ENCODE results near the gene AMPD1.

AMPD1 gene

GRCh38 chr1:114696810-114697209 is 1.5 kb upstream of the AMPD1 start:
- H3K9me3 ChIP-seq (ENCODE audit: control insufficient read depth in 1 of 2, low read length in 2 of 2), result no peaks in the 10 kb centered on the region
- H3K4me3 ChIP-seq (ENCODE audit: low read depth in 1 of 2, low read length in 2 of 2), result no peak overlapping the region
- no peaks in the 10 kb centered on the region for H3K36me3 ChIP-seq (ENCODE audit: control insufficient read depth in 1 of 2, insufficient read depth in 2 of 2, low read length in 2 of 2)
- no peaks in the 10 kb centered on the region for H3K27me3 ChIP-seq (ENCODE audit: low read depth, low read length)
- H3K4me1 ChIP-seq (ENCODE audit: control insufficient read depth in 1 of 2, insufficient read depth in 2 of 2, low read length in 2 of 2), result no peaks in the 10 kb centered on the region
- H3K27ac ChIP-seq (ENCODE audit: low read length), result no peak overlapping the region

GRCh38 chr1:114694540-114695310 is 621 bp downstream of the AMPD1 start:
- H3K9me3 ChIP-seq (ENCODE audit: control insufficient read depth in 1 of 2, low read length in 2 of 2), result no peaks in the 10 kb centered on the region
- H3K36me3 ChIP-seq (ENCODE audit: control insufficient read depth in 1 of 2, insufficient read depth in 2 of 2, low read length in 2 of 2), result no peaks in the 10 kb centered on the region
- H3K27me3 ChIP-seq (ENCODE audit: low read depth, low read length), result no peaks in the 10 kb centered on the region
- H3K4me3 ChIP-seq (ENCODE audit: low read depth in 1 of 2, low read length in 2 of 2), result no peak overlapping the region
- H3K4me1 ChIP-seq (ENCODE audit: control insufficient read depth in 1 of 2, insufficient read depth in 2 of 2, low read length in 2 of 2), result no peaks in the 10 kb centered on the region
- H3K27ac ChIP-seq (ENCODE audit: low read length), result no peak overlapping the region

- no peak overlapping the region for H3K4me3 ChIP-seq (ENCODE audit: low read depth in 1 of 2, low read length in 2 of 2)
- no peaks in the 10 kb centered on the region for H3K36me3 ChIP-seq (ENCODE audit: control insufficient read depth in 1 of 2, insufficient read depth in 2 of 2, low read length in 2 of 2)
- no peaks in the 10 kb centered on the region for H3K9me3 ChIP-seq (ENCODE audit: control insufficient read depth in 1 of 2, low read length in 2 of 2)
- H3K27me3 ChIP-seq (ENCODE audit: low read depth, low read length), result no peaks in the 10 kb centered on the region
- H3K4me1 ChIP-seq (ENCODE audit: control insufficient read depth in 1 of 2, insufficient read depth in 2 of 2, low read length in 2 of 2), result no peaks in the 10 kb centered on the region
- no peak overlapping the region for H3K27ac ChIP-seq (ENCODE audit: low read length)
These were observed 2.4 kb downstream of the AMPD1 start for GRCh38 chr1:114692947-114693346.

GRCh38 chr1:114691061-114691460 is 4.3 kb downstream of the AMPD1 start:
- Histone ChIP-seq H3K27me3 (ENCODE audit: low read depth, low read length) (no peaks in the 10 kb centered on the region), H3K36me3 (ENCODE audit: control insufficient read depth in 1 of 2, insufficient read depth in 2 of 2, low read length in 2 of 2) (no peaks in the 10 kb centered on the region), H3K4me1 (ENCODE audit: control insufficient read depth in 1 of 2, insufficient read depth in 2 of 2, low read length in 2 of 2) (no peaks in the 10 kb centered on the region), H3K4me3 (ENCODE audit: low read depth in 1 of 2, low read length in 2 of 2) (no peak overlapping the region), H3K27ac (ENCODE audit: low read length) (no peak overlapping the region), H3K9me3 (ENCODE audit: control insufficient read depth in 1 of 2, low read length in 2 of 2) (no peaks in the 10 kb centered on the region)

- no peak overlapping the region for H3K4me3 ChIP-seq (ENCODE audit: low read depth in 1 of 2, low read length in 2 of 2)
- H3K27ac ChIP-seq (ENCODE audit: low read length), result no peak overlapping the region
- peaks cover 3% of the 10 kb centered on the region for H3K27me3 ChIP-seq (ENCODE audit: low read depth, low read length)
- no peaks in the 10 kb centered on the region for H3K36me3 ChIP-seq (ENCODE audit: control insufficient read depth in 1 of 2, insufficient read depth in 2 of 2, low read length in 2 of 2)
- H3K4me1 ChIP-seq (ENCODE audit: control insufficient read depth in 1 of 2, insufficient read depth in 2 of 2, low read length in 2 of 2), result no peaks in the 10 kb centered on the region
- H3K9me3 ChIP-seq (ENCODE audit: control insufficient read depth in 1 of 2, low read length in 2 of 2), result no peaks in the 10 kb centered on the region
These were observed 5.2 kb downstream of the AMPD1 start for GRCh38 chr1:114690148-114690547.

GRCh38 chr1:114688526-114688925 is 6.8 kb downstream of the AMPD1 start:
- H3K36me3 ChIP-seq (ENCODE audit: control insufficient read depth in 1 of 2, insufficient read depth in 2 of 2, low read length in 2 of 2), result no peaks in the 10 kb centered on the region
- H3K9me3 ChIP-seq (ENCODE audit: control insufficient read depth in 1 of 2, low read length in 2 of 2), result no peaks in the 10 kb centered on the region
- no peak overlapping the region for H3K27ac ChIP-seq (ENCODE audit: low read length)
- peaks cover 3% of the 10 kb centered on the region for H3K27me3 ChIP-seq (ENCODE audit: low read depth, low read length)
- H3K4me3 ChIP-seq (ENCODE audit: low read depth in 1 of 2, low read length in 2 of 2), result no peak overlapping the region
- no peaks in the 10 kb centered on the region for H3K4me1 ChIP-seq (ENCODE audit: control insufficient read depth in 1 of 2, insufficient read depth in 2 of 2, low read length in 2 of 2)

- Histone ChIP-seq H3K27ac (ENCODE audit: low read length) (no peak overlapping the region), H3K36me3 (ENCODE audit: control insufficient read depth in 1 of 2, insufficient read depth in 2 of 2, low read length in 2 of 2) (no peaks in the 10 kb centered on the region), H3K4me3 (ENCODE audit: low read depth in 1 of 2, low read length in 2 of 2) (no peak overlapping the region), H3K27me3 (ENCODE audit: low read depth, low read length) (peaks cover 3% of the 10 kb centered on the region), H3K4me1 (ENCODE audit: control insufficient read depth in 1 of 2, insufficient read depth in 2 of 2, low read length in 2 of 2) (no peaks in the 10 kb centered on the region), H3K9me3 (ENCODE audit: control insufficient read depth in 1 of 2, low read length in 2 of 2) (no peaks in the 10 kb centered on the region)
These were observed 9.5 kb downstream of the AMPD1 start for GRCh38 chr1:114685851-114686250.

GRCh38 chr1:114677691-114678090 is 17.7 kb downstream of the AMPD1 start:
- Histone ChIP-seq H3K36me3 (ENCODE audit: control insufficient read depth in 1 of 2, insufficient read depth in 2 of 2, low read length in 2 of 2) (no peaks in the 10 kb centered on the region), H3K4me3 (ENCODE audit: low read depth in 1 of 2, low read length in 2 of 2) (no peak overlapping the region), H3K9me3 (ENCODE audit: control insufficient read depth in 1 of 2, low read length in 2 of 2) (no peaks in the 10 kb centered on the region), H3K4me1 (ENCODE audit: control insufficient read depth in 1 of 2, insufficient read depth in 2 of 2, low read length in 2 of 2) (no peaks in the 10 kb centered on the region), H3K27me3 (ENCODE audit: low read depth, low read length) (no peaks in the 10 kb centered on the region), H3K27ac (ENCODE audit: low read length) (no peak overlapping the region)

GRCh38 chr1:114676115-114676514 is 19.2 kb downstream of the AMPD1 start:
- H3K4me1 ChIP-seq (ENCODE audit: control insufficient read depth in 1 of 2, insufficient read depth in 2 of 2, low read length in 2 of 2), result no peaks in the 10 kb centered on the region
- no peak overlapping the region for H3K27ac ChIP-seq (ENCODE audit: low read length)
- no peaks in the 10 kb centered on the region for H3K9me3 ChIP-seq (ENCODE audit: control insufficient read depth in 1 of 2, low read length in 2 of 2)
- no peaks in the 10 kb centered on the region for H3K36me3 ChIP-seq (ENCODE audit: control insufficient read depth in 1 of 2, insufficient read depth in 2 of 2, low read length in 2 of 2)
- H3K4me3 ChIP-seq (ENCODE audit: low read depth in 1 of 2, low read length in 2 of 2), result no peak overlapping the region
- H3K27me3 ChIP-seq (ENCODE audit: low read depth, low read length), result no peaks in the 10 kb centered on the region

GRCh38 chr1:114671939-114672275 is 23.4 kb downstream of the AMPD1 start:
- Histone ChIP-seq H3K36me3 (ENCODE audit: control insufficient read depth in 1 of 2, insufficient read depth in 2 of 2, low read length in 2 of 2) (no peaks in the 10 kb centered on the region), H3K27me3 (ENCODE audit: low read depth, low read length) (no peaks in the 10 kb centered on the region), H3K9me3 (ENCODE audit: control insufficient read depth in 1 of 2, low read length in 2 of 2) (no peaks in the 10 kb centered on the region), H3K27ac (ENCODE audit: low read length) (no peak overlapping the region), H3K4me1 (ENCODE audit: control insufficient read depth in 1 of 2, insufficient read depth in 2 of 2, low read length in 2 of 2) (no peaks in the 10 kb centered on the region), H3K4me3 (ENCODE audit: low read depth in 1 of 2, low read length in 2 of 2) (no peak overlapping the region)

- no peaks in the 10 kb centered on the region for H3K27me3 ChIP-seq (ENCODE audit: low read depth, low read length)
- H3K27ac ChIP-seq (ENCODE audit: low read length), result no peak overlapping the region
- no peaks in the 10 kb centered on the region for H3K4me1 ChIP-seq (ENCODE audit: control insufficient read depth in 1 of 2, insufficient read depth in 2 of 2, low read length in 2 of 2)
- H3K4me3 ChIP-seq (ENCODE audit: low read depth in 1 of 2, low read length in 2 of 2), result no peak overlapping the region
- no peaks in the 10 kb centered on the region for H3K9me3 ChIP-seq (ENCODE audit: control insufficient read depth in 1 of 2, low read length in 2 of 2)
- no peaks in the 10 kb centered on the region for H3K36me3 ChIP-seq (ENCODE audit: control insufficient read depth in 1 of 2, insufficient read depth in 2 of 2, low read length in 2 of 2)
These were observed 24.1 kb downstream of the AMPD1 start for GRCh38 chr1:114671011-114671938.

Measured in muscle layer of duodenum (tissue), 2 donors.